ENCODE results near the gene SCFD2. TPM values are rescaled to one million over a fixed set of nuclear protein-coding genes. Genes with fewer than 3 reads are reported as not detected.

The SCFD2 gene
- total RNA-seq, 1 donor from 2014 or later = 29.9 TPM

DNA sequence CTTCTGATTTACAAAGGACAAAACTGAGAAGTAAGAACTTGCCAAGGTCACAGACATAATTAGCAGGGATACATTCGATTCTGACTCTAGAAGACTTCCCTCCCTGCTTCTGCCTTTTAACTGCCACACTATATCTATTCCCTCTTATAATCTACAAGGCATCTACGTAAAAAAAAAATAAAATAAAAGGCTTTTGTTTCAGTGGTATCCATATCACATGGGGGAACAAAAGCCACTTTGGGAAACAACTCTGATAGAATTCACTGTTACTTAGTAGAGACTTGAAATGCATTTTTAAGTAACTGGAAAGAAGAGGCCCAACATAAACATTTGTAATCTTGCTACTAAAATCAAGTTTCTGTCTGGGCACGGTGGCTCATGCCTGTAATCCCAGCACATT lies 247.2 kb downstream of the SCFD2 start:
- intact Hi-C loops (cut with micrococcal nuclease) = no loop called here

DNA sequence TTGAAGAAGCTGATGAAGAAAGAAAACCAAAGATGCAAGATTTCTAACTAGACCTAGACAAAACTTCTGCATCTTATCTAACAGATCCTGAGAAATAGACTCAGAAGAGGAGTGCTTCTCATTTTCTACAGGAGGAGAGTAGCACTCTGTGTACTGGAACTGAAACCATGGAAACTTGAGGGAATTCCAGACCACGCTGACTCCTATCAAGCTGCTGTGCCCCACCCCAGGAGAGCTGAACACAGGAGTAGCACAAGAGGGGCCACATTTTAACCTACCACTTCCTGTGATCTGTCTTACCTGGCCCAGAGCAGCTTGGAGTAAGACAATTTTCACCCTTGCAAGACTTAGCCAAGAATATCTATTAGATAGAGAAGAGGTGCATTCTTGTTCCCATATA lies 248.9 kb downstream of the SCFD2 start:
- intact Hi-C loops (cut with micrococcal nuclease) = no loop called here

DNA sequence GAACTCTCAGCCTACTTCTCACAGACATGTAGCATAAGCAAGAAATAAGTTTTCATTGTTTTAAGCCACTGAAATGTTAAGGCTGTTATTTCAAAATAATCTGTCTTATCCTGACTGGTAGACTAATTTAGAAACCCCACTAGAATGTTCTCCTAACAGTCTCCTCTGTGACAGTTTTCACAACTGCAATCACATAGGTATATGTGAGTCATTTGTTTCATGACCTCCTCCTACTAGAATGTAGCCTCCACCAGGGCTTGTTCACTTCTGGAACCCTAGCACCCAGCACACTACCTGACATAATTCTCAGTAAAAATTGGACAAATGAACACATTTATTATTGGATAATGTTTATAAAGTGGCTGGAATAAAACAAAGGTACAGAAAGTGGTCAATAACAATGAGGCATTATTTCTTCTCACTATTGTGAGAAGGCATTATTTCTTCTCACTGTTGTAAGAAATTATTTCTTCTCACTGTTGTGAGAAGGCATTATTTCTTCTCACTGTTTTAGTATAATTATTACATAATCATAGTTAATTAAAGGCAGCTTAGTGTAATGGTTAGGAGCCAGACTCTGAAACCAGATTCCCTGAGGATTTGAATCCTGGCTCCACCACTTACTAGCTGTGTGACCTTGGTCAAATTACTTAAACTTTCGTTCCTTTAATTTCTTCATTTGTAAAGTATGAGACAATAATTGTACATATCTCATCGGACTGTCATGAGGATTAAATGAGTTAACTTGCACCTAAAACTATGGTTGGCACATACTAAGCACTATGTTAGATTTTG lies 252.2 kb downstream of the SCFD2 start:
- intact Hi-C loops (cut with micrococcal nuclease) = no loop called here

DNA sequence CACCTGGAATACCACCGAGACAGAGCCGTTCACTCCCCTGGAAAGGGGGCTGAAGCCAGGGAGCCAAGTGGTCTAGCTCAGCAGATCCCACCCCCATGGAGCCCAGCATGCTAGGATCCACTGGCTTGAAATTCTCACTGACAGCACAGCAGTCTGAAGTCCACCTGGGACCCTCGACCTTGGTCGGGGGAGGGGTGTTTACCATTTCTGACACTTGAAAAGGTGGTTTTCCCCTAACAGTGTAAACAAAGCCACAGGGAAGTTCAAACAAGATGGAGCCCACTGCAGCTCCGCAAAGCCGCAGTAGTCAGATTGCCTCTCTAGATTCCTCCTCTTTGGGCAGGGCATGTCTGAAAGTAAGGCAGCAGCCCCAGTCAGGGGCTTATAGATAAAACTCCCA lies 260.5 kb downstream of the SCFD2 start:
- intact Hi-C loops (cut with micrococcal nuclease) = no loop called here

DNA sequence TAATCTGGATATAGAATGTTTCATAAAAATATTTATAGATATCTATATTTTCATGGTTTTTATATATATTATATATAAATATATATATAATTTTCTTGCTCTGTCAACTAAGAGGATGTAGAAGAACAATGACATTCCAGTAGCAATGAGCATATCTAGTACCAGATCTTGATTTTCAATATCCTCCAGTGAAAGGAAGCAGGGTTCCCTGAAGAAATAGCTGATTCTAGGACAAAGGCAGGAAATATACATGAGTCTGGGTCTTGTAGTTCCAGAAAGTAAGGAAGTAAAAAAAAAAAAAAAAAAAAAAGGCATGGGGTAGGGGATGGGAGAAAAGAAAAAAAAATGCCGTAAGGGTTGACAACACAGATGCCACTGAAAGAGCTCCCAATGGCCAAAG lies 262.4 kb downstream of the SCFD2 start:
- intact Hi-C loops (cut with micrococcal nuclease) = no loop called here

DNA sequence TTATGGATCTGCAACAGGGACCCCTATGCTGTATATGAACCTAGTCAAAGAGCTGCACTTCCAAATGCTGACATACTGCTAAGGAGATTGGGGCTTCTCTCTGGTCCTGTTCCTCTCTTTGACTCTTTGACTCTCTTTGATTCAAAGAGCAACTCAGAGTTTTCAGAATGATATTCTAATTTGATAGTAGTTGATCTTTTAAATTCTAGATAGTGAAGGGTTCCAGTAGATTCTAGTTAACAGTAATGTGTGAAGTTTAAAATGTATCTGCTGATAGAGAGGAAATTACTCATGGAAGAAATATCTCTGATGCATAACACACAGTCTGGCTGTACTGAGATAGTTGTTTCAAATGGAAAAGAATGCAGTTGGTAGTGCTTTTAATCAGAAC lies 264.7 kb downstream of the SCFD2 start:
- intact Hi-C loops (cut with micrococcal nuclease) = no loop called here

DNA sequence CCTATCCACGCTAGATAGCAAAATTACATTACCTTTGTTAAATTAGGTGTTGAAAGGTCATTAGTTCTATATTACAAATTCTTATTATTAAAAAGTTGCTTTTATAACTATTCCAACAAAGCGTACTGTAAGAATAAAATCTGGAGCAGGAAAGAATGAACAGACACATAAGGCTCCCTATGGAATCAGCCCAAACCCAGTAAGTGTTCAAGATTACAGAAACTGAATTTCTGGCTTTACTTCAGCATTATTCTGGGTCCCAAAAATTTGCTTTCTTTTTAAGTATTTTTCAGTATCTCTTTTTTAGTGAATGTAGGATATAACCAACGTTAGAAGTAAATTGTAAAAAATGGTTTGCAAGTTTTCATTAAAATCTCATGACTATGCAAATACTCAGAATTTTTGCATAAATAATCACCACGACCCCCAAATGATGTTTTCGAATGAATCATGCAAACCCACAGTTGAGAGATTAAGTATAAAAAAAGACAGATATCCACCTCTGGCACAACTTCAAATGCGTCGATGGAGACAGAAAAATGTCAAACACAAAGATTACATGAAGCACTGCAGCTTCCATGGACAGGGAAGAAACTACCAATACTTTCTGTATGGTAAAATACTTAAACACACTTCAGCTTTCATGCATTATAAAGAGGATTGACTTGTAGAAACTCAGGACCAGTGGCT lies 265.2 kb downstream of the SCFD2 start:
- intact Hi-C loops (cut with micrococcal nuclease) = no loop called here

DNA sequence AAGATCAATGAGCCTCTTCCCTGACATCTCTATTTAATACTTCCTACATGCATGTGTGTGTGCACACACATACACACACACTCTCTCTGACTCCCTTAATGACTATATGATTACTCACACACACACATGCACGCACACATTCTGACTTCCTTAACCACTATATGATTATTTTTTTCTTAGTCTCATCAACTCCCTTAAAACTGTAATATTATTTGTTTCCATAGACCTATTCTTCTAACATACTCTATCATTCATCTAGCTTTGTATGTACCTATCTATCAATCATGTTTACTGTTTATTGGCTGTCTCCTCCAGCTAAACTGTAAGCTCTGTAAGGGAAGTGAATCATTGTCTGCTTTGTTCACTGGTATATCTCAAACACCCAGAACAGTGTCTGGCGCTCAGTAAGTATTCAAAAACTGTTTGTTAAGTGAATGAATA lies 267.2 kb downstream of the SCFD2 start:
- intact Hi-C loops (cut with micrococcal nuclease) = no loop called here

DNA sequence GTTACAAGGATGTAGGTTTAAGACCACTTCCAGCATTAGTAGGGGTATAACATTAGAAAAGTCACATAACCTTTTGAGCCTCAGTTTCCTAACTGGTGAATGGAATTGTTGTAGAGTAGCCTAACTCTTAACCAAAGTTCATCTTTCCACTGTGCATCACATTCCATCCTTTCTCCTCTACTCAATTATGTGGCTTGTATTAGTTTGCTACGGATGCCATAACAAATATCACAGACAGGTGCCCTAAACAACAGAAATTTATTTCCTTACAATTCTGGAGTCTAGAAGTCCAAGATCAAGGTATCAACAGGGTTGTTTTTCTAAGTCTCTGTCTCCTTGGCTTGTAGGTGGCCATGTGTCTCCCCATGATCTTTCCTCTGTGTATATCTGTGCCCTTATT lies 271.8 kb downstream of the SCFD2 start:
- intact Hi-C loops (cut with micrococcal nuclease) = no loop called here

DNA sequence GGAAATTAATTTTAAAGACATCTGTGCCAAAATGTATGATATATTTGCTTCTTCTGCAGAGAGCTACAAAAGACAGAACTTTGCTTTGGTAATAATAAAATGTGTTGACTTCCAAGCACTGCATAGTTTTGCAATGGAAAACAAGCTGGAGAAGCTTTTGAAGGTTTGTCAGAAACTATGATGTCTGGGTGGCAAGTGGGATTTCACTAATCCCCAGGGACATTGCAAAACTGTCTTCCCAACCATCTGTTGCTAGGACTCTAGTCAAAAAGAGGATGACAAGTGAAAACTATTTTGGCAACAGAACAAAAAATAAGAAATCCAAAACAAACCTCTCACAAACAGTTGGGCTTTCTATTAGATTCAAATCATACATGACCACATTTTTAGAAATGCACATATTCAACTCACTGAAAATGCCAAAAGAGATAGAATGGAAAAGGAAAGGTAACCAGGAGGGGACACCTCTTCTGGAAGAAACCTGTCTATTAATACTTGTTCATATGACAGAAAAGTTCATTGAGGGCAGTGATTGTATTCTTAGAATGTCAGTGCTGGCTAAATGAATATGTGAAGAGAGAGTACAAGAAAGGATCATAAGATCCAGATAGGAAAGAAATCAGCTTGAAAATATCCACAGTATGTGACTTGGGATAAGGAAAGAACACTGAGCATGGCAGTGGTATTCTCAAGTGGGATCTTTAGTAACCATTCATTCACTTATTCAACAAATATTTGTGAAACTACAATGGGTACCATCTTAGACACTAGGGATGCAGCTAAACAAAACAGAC lies 275.7 kb downstream of the SCFD2 start:
- intact Hi-C loops (cut with micrococcal nuclease) = no loop called here

DNA sequence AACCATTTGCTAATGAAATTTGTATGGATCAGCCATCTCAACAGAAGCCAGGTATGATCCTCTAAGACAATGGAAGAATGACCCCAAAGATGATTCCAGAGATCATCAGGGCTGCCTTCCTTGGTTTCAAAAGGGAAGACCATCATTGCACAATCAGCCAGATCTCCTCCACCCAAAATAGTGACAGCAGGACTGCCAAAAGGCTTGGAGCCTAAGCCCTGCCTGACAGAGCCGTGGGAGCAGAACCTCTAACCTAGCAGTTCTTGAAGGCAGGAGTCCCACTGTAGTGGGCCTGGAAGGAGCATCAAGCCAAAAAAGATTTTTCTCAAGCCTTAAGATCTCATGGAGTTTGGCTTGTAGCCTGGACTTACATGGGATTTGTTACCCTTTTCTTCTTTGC lies 277.7 kb downstream of the SCFD2 start:
- intact Hi-C loops (cut with micrococcal nuclease) = no loop called here

DNA sequence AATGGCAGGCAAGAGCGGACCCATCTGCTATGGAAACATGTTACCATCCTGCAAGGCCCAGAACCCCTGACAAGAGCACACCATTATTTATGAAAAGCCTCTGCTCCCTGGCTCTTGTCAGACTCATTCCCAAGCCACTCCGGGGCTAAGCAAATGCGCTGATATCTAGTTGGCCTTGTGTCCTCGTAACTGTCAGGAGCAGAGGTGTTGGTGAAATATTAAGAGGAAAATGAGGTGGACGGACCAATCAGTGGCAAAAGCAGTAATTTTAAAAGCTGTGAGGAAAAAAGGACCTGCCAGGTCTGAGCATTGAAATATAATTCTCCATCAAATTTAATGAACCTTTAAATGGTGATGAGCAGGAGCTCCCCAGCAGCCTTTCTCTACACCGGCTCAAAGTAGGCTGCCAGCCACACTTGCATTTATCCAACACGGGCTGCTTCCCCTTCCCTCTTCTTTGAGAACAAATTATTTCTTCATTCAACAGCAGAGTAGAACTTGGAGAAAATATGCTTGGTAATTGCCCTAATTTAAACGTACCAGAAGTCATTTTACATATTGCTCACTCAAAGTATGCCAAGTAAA lies 289.4 kb downstream of the SCFD2 start:
- intact Hi-C loops (cut with micrococcal nuclease) = no loop called here

DNA sequence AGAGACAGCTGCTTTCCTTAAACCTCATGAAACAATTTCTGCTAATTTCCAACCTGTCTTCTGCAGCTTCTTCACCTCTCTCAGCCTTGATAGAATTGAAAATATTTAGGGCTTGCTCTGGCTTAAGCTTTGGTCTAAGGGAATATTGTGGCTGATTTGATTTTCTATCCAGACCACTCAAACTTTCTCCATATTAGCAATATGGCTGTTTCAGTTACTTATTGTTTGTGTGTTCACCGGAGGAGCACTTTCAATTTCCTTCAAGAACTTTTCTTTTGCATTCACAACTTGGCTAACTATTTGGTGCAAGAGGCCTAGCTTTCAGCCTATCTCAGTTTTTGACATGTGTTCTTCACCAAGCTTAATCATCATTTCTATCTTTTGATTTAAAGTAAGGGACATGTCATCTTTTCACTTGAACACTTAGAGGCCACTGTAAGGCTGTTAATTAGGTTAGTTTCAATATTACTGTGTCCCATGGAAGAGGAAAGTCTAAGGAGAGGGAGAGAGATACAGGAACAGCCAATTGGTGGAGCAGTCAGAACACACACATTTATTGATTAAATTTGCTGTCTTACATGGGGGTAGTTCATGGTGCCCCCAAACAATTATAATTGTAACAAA lies 290.6 kb downstream of the SCFD2 start:
- intact Hi-C loops (cut with micrococcal nuclease) = no loop called here

DNA sequence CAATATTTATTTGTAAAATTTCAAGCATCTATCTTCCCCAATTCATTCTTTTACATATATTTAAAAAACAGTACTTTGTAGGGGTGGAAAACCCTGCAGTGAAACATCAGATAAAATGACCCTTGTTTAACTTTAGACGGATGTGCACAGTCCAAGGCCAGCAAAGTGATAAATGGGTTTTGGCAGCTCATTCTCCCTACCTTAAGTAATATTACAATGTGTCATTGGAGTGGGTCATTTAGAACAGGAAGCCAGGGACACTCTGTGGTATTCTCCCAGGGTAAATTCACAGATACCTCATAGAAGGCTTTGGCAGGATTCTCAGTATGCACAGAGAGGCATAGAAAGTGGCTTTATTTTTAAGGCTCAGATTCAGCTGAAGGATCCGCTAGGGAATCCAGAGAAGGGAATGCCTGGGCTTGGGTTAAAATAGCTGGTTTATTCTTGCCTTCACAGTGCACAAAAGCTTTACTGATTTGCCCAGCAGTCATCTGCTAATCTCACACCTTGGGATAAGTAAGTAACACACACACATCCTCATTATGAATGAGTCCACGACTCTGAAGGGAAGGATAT lies 297.0 kb downstream of the SCFD2 start:
- intact Hi-C loops (cut with micrococcal nuclease) = no loop called here

DNA sequence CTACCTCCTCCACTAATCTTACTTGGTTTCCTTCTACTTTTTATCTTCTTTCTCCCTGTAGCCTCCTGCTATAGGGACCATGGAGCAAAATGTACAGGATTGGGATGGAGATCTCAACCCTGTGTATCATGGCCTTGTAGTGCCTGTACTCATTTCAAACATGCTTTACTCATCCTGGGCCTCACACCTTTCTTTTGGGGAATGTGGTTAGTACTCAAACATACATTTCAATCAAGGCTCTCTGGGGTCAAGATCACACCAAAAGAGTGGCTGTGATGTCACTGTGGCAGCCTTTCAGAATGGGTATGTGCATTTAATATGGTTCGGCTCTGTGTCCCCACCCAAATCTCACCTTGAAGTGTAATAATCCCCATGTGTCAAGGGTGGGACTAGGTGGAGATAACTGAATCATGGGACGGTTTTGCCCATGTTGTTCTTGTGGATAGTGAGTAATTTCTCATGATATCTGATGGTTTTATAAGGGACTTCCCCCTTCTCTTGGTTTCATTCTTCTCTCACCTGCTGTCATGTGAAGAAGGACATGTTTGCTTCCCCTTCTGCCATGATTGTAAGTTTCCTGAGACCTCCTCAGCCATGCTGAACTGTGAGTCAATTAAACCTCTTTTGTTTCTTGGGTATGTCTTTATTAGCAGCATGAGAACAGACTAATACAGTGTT lies 298.6 kb downstream of the SCFD2 start:
- intact Hi-C loops (cut with micrococcal nuclease) = no loop called here

DNA sequence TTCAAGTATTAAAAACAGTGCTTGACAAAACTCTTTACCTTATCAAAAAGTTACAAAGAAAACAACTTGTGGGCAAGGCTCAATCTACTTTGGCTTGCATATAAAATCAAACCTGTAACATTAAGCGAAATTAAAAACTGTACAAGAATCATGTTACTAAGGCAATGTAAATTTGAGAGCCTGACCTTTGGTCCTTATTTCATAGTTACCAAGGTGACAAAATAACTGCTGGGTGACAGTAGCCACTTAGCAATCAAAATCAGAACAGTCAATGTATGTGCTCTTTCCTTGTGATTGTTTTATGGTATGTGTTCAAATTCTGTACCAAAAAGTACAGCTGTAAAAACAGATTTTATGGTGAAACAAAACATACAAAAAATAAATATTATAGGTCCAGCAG lies 299.7 kb downstream of the SCFD2 start:
- intact Hi-C loops (cut with micrococcal nuclease) = no loop called here

DNA sequence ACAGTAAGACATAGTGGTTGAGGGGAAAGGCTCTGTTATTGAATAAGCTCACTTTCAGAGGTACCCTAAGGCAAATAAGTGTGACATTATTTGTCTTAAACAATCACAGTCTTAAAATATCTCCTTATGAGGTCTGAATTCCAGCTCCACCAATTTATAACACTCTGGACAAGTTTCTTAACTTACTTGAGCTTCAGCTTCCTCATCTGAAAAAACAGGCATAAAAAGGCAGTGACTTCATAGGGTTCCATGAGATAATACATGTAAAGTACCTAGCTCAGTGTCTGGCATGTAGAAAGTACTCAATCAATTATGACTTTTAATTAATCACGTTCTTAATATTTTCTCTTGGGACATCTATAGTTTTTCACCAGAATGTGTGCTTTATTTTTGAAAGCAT lies 301.3 kb downstream of the SCFD2 start:
- intact Hi-C loops (cut with micrococcal nuclease) = no loop called here

DNA sequence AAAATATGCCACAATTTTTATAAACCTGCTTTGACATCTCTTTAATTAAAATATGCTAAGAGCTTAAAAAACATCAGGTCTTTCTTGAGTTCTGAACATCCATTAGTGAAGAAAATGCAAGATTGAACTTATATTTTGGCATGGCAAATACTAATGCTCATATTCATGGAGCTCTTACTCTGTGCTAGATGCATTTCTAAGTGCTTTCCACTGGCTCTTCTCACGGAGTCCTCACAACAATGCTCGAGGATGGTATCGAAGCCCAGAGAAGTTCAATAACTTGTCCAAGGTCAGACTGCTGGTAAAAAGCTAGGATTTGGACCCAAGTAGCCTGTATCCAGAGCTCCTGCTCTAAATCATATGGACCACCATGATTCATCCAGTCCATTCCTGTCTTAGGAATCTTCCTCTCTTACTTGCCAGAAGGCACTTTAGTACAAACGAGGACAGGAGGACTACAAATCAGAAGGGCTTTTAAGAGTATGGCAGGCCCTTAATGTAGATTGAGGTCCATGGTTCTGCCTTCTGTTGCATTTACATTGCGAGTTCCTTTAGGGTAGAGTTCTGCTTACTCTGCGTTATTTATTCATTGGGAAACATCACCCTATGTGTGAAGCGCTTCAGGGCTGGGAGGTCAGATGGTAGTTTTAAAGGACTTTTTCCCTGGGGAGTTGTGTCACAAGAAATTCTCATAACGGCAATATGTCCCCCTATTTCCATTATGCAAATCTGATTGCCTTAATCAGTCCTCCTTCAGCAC lies 304.6 kb downstream of the SCFD2 start:
- intact Hi-C loops (cut with micrococcal nuclease) = no loop called here

DNA sequence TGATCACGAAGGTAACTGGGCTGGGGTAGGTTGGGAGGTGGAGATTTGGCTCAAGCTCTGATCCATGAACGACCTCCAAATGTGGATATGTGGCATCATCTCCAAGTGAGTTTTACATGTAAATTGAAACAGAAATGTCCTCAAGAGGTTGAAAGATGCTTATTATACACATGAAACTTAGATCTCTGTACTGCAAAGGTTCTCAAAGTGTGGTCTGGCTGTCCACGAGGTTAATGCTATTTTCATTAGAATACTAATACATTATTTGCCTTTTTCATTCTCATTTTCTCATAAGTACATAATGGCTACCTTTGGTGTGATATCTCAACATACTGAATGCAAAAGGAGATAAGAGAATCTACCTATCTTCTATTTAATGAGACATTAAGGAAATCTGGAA lies 305.6 kb downstream of the SCFD2 start:
- intact Hi-C loops (cut with micrococcal nuclease) = no loop called here

DNA sequence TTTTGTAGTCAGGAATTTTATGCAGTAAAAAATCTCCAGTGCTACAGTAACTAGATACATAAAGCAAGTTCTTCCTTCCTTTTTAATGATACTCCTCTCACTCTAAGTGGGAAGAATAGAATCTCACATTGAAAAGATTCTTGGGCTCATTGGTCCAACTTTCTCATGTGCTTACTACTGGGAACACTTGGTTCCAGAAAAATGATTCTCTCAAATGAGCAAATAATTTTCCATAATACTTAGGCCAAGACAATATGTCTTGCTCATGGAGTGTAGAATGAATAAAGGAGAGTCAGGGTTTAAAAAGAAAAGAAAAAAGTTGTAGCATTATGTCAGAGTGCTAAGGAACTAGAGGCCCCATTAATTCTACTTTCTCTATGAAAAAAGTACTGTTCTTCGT lies 306.0 kb downstream of the SCFD2 start:
- intact Hi-C loops (cut with micrococcal nuclease) = no loop called here
